Hepatocyte (in vitro differentiated cells): ENCODE measurements around the gene TMEM31. TPM values are rescaled to one million over a fixed set of nuclear protein-coding genes. Genes with fewer than 3 reads are reported as not detected.

Experiments
- DNase-seq: peaks from one replicate; pipeline ENCODE4 v3.0.0-alpha.2; 2016; ENCODE audit warnings: low spot score
- H2AFZ ChIP-seq: fragments of 200-600 bp; sonication (generic); 2 replicates; pipeline ENCODE4 v1.6.0; 2016; ENCODE audit warnings: antibody characterized with exemption, mild to moderate bottlenecking
- H3K27ac ChIP-seq: fragments of 200-600 bp; sonication (generic); 2 replicates; pipeline ENCODE4 v1.5.1; 2016; ENCODE audit warnings: mild to moderate bottlenecking
- H3K27me3 ChIP-seq: fragments of 200-600 bp; sonication (generic); 2 replicates; pipeline ENCODE4 v1.6.1; 2016
- H3K36me3 ChIP-seq: fragments of 200-600 bp; sonication (generic); replicated peaks from 2 replicates; pipeline ENCODE4 v1.5.1; 2016; ENCODE audit warnings: low read depth; ENCODE audit not compliant: insufficient read depth
- H3K4me1 ChIP-seq: fragments of 200-600 bp; sonication (generic); 2 replicates; pipeline ENCODE4 v1.5.1; 2016; ENCODE audit warnings: mild to moderate bottlenecking, moderate library complexity; ENCODE audit not compliant: insufficient read depth
- H3K4me2 ChIP-seq: fragments of 200-600 bp; sonication (generic); 2 replicates; pipeline ENCODE4 v1.6.0; 2016
- H3K4me3 ChIP-seq: fragments of 200-600 bp; sonication (generic); 2 replicates; pipeline ENCODE4 v1.5.1; 2016; ENCODE audit warnings: mild to moderate bottlenecking
- H3K79me2 ChIP-seq: fragments of 200-600 bp; sonication (generic); 2 replicates; pipeline ENCODE4 v1.6.0; 2017; ENCODE audit warnings: mild to moderate bottlenecking
- H3K9me2 ChIP-seq: fragments of 200-600 bp; sonication (generic); replicated peaks from 2 replicates; pipeline ENCODE4 v1.6.0; 2017; ENCODE audit warnings: mild to moderate bottlenecking; ENCODE audit not compliant: insufficient read depth
- H3K9me3 ChIP-seq: fragments of 200-600 bp; sonication (generic); 2 replicates; pipeline ENCODE4 v1.5.1; 2016; ENCODE audit warnings: low read depth, mild to moderate bottlenecking
- H4K20me1 ChIP-seq: fragments of 200-600 bp; sonication (generic); 2 replicates; pipeline ENCODE4 v1.6.0; 2016; ENCODE audit warnings: mild to moderate bottlenecking; ENCODE audit not compliant: insufficient read depth, poor library complexity, severe bottlenecking
- CTCF ChIP-seq: fragments of 200-600 bp; sonication (generic); IDR thresholded peaks from 2 replicates; pipeline ENCODE4 v1.5.1; 2016; ENCODE audit warnings: antibody characterized with exemption, mild to moderate bottlenecking; ENCODE audit not compliant: poor library complexity
- EZH2 ChIP-seq: fragments of 200-600 bp; sonication (generic); IDR thresholded peaks from 2 replicates; pipeline ENCODE4 v1.6.1; 2016; ENCODE audit warnings: antibody characterized with exemption, mild to moderate bottlenecking, borderline replicate concordance
- EZH2phosphoT487 ChIP-seq: fragments of 200-600 bp; sonication (generic); IDR thresholded peaks from one replicate; pipeline ENCODE4 v1.6.1; 2018; ENCODE audit warnings: antibody characterized with exemption, mild to moderate bottlenecking, low read depth, moderate library complexity; ENCODE audit not compliant: unreplicated experiment, severe bottlenecking
- WGBS: methylation state at CpG from one replicate; pipeline ENCODE4 v1.1.6; 2016; ENCODE audit warnings: low lambda C conversion rate; ENCODE audit errors: missing lambda C conversion rate; 5-methylcytosine and 5-hydroxymethylcytosine counted together
- polyA plus RNA-seq: library from polyadenylated mRNA; unstranded; fragments of >200 nt; fragmentation: Nextera tagmentation; extraction: Ambion mirVana; gene quantifications from 2 replicates; pipeline ENCODE4 v1.2.1, GENCODE V29; 2016
- total RNA-seq: library from RNA; depleted of rRNA; stranded (reverse); fragments of >200 nt; gene quantifications from 2 replicates; pipeline ENCODE4 v1.2.3, GENCODE V29; 2014

TMEM31 gene
- total and polyA plus RNA-seq, 2 experiments from 2014 or later, result 1.1 TPM; not detected in 1

GRCh38 chrX:103730147-103730795, 19.6 kb downstream of the TMEM31 start:
- Histone ChIP-seq H4K20me1 (no peaks in the 10 kb centered on the region), H3K4me3 (no peak overlapping the region), H2AFZ (no peak overlapping the region), H3K4me1 (no peaks in the 10 kb centered on the region), H3K79me2 (no peaks in the 10 kb centered on the region), H3K36me3 (no peaks in the 10 kb centered on the region), H3K9me3 (no peaks in the 10 kb centered on the region), H3K9me2 (no peaks in the 10 kb centered on the region), H3K27ac (no peak overlapping the region), H3K27me3 (peaks cover 8% of the 10 kb centered on the region), H3K4me2 (no peak overlapping the region)
- no peak for DNase-seq
- WGBS, result 74% methylated on average over 3 of the region's 3 CpGs
- TF ChIP-seq EZH2phosphoT487, result no peak
- no peak for TF ChIP-seq EZH2

- Histone ChIP-seq H3K4me3 (no peak overlapping the region), H3K79me2 (no peaks in the 10 kb centered on the region), H3K4me2 (no peak overlapping the region), H3K27me3 (peaks cover 8% of the 10 kb centered on the region), H3K9me3 (no peaks in the 10 kb centered on the region), H4K20me1 (no peaks in the 10 kb centered on the region), H2AFZ (no peak overlapping the region), H3K4me1 (no peaks in the 10 kb centered on the region), H3K36me3 (no peaks in the 10 kb centered on the region), H3K27ac (no peak overlapping the region), H3K9me2 (no peaks in the 10 kb centered on the region)
- WGBS, result 47% methylated on average over 8 of the region's 8 CpGs
- TF ChIP-seq EZH2phosphoT487 (no peak), EZH2 (no peak), CTCF (no peak)
- no peak for DNase-seq
Measured at GRCh38 chrX:103730796-103731493, 20.2 kb downstream of the TMEM31 start.

GRCh38 chrX:103733017-103733416, 22.3 kb downstream of the TMEM31 start:
- no peak overlapping the region for H3K27ac ChIP-seq
- H3K36me3 ChIP-seq, result no peaks in the 10 kb centered on the region
- peaks cover 8% of the 10 kb centered on the region for H3K27me3 ChIP-seq
- no peaks in the 10 kb centered on the region for H4K20me1 ChIP-seq
- H3K4me1 ChIP-seq, result no peaks in the 10 kb centered on the region
- no peak overlapping the region for H3K4me3 ChIP-seq
- DNase-seq, result no peak
- 78% methylated on average over 1 of the region's 1 CpG for WGBS
- no peaks in the 10 kb centered on the region for H3K9me3 ChIP-seq
- H3K79me2 ChIP-seq, result no peaks in the 10 kb centered on the region
- H2AFZ ChIP-seq, result no peak overlapping the region
- TF ChIP-seq EZH2, result no peak
- no peak for TF ChIP-seq EZH2phosphoT487
- TF ChIP-seq CTCF, result no peak
- H3K4me2 ChIP-seq, result no peak overlapping the region
- H3K9me2 ChIP-seq, result no peaks in the 10 kb centered on the region

GRCh38 chrX:103734125-103734760, 23.5 kb downstream of the TMEM31 start:
- peaks cover 3% of the 10 kb centered on the region for H3K27me3 ChIP-seq
- H3K4me3 ChIP-seq, result no peak overlapping the region
- no peaks in the 10 kb centered on the region for H3K4me1 ChIP-seq
- no peaks in the 10 kb centered on the region for H3K9me3 ChIP-seq
- TF ChIP-seq EZH2, result no peak
- no peak for TF ChIP-seq EZH2phosphoT487
- no peak for TF ChIP-seq CTCF
- 37% methylated on average over 4 of the region's 4 CpGs for WGBS
- H4K20me1 ChIP-seq, result no peaks in the 10 kb centered on the region
- no peaks in the 10 kb centered on the region for H3K79me2 ChIP-seq
- no peak for DNase-seq
- no peak overlapping the region for H3K27ac ChIP-seq
- H3K9me2 ChIP-seq, result no peaks in the 10 kb centered on the region
- H3K36me3 ChIP-seq, result no peaks in the 10 kb centered on the region
- H2AFZ ChIP-seq, result no peak overlapping the region
- H3K4me2 ChIP-seq, result no peak overlapping the region
